HepG2 (cell line): ENCODE results near the gene GLRX5. TPM values are rescaled to one million over a fixed set of nuclear protein-coding genes. Genes with fewer than 3 reads are reported as not detected.

ENCODE experiments used
- ATAC-seq: fragments of 200-7000 bp; cut with Tn5 transposase; 3 replicates; pipeline ENCODE4 v1.9.1; 2020; ENCODE audit warnings: mild to moderate bottlenecking, moderate library complexity
- BruUV-seq: library from RNA; stranded (reverse); fragments of 400-500 nt; replicated peaks from 2 replicates; lab custom pipeline; 2021; lab: Mats Ljungman, UMichigan
- CTCF ChIA-PET: fragments of 300-600 bp; formaldehyde crosslinking; extraction: SDS; loops from one replicate; lab custom pipeline; 2021; ENCODE audit warnings: low total read pairs, inconsistent platforms, low intra/inter-chr PET ratio; lab: Yijun Ruan, JAX
- POLR2A ChIA-PET: fragments of 350-600 bp; sonication (Branson Sonifier 250); formaldehyde crosslinking; loops from one replicate; lab custom pipeline; 2020; ENCODE audit warnings: antibody characterized with exemption, inconsistent platforms; lab: Yijun Ruan, JAX
- DNase-seq: peaks from one replicate; pipeline ENCODE4 v3.0.0-alpha.2; 2015; ENCODE audit warnings: low spot score
- FAIRE-seq: peaks from 3 replicates; lab custom pipeline; 2011; peaks lifted over from hg19 to GRCh38; lab: Jason Lieb, UNC
- H2AFZ ChIP-seq: one replicate; pipeline ENCODE4 v1.6.1; 2011; ENCODE audit warnings: low read length, inconsistent platforms
- H3K27ac ChIP-seq: fragments of 300-600 bp; 3 replicates; pipeline ENCODE4 v1.8.0; 2011; ENCODE audit warnings: mixed run types, mild to moderate bottlenecking, mixed read lengths, low read length, inconsistent platforms; ENCODE audit not compliant: insufficient read depth; ENCODE audit errors: extremely low read length
- H3K27me3 ChIP-seq, 2 experiments: fragments of 200-600 bp in 1 of 2; 2 replicates in 1 of 2; 3 replicates in 1 of 2; pipeline versions ENCODE4 v1.6.0 to v1.8.0; 2011; ENCODE audit warnings: low read length in 2 of 2, mild to moderate bottlenecking in 2 of 2, moderate library complexity in 2 of 2, inconsistent platforms in 1 of 2; ENCODE audit not compliant: insufficient read depth in 2 of 2, control insufficient read depth in 1 of 2
- H3K36me3 ChIP-seq, 2 experiments: fragments of 200-600 bp in 1 of 2; replicated peaks in 1 of 2; 2 replicates in 1 of 2; 3 replicates in 1 of 2; pipeline versions ENCODE4 v1.5.1 to v1.8.0; 2011; ENCODE audit warnings: low read length in 2 of 2, inconsistent platforms in 1 of 2; ENCODE audit not compliant: insufficient read depth in 2 of 2, control insufficient read depth in 1 of 2
- H3K4me1 ChIP-seq: 2 replicates; pipeline ENCODE4 v1.5.1; 2012; ENCODE audit warnings: low read length, inconsistent platforms; ENCODE audit not compliant: insufficient read depth
- H3K4me2 ChIP-seq: 2 replicates; pipeline ENCODE4 v1.6.0; 2011; ENCODE audit warnings: low read depth, low read length, inconsistent platforms
- H3K4me3 ChIP-seq, 3 experiments: fragments of 200-600 bp in 1 of 3; sonication (generic), shearing (Covaris generic) in 1 of 3; replicated peaks in 1 of 3; 2 replicates each; pipeline ENCODE4 v1.5.1; 2011 to 2016; ENCODE audit warnings: low read length in 3 of 3, inconsistent platforms in 2 of 3, low read depth in 2 of 3, mild to moderate bottlenecking in 2 of 3, control low read depth in 1 of 3, mixed read lengths in 1 of 3; ENCODE audit not compliant: insufficient read depth in 1 of 3
- H3K79me2 ChIP-seq: one replicate; pipeline ENCODE4 v1.6.1; 2011; ENCODE audit warnings: low read length, inconsistent platforms; ENCODE audit not compliant: insufficient read depth
- H3K9ac ChIP-seq: 2 replicates; pipeline ENCODE4 v1.6.0; 2011; ENCODE audit warnings: mild to moderate bottlenecking, low read depth, low read length, inconsistent platforms; ENCODE audit not compliant: insufficient read depth
- H3K9me3 ChIP-seq: 2 replicates; pipeline ENCODE4 v1.5.1; 2012; ENCODE audit warnings: mild to moderate bottlenecking, low read length
- H4K20me1 ChIP-seq: 2 replicates; pipeline ENCODE4 v1.6.0; 2011; ENCODE audit warnings: inconsistent platforms, mild to moderate bottlenecking, low read length, moderate library complexity; ENCODE audit not compliant: insufficient read depth
- ARHGAP35 ChIP-seq: sonication (generic); formaldehyde crosslinking; IDR thresholded peaks from 2 replicates; pipeline ENCODE4 v1.9.0; 2022; ENCODE audit warnings: mild to moderate bottlenecking, inconsistent platforms, moderate library complexity, missing genetic modification reagents, borderline replicate concordance
- ARNT2 ChIP-seq: sonication (generic); formaldehyde crosslinking; IDR thresholded peaks from 2 replicates; pipeline ENCODE4 v1.8.0; 2022; ENCODE audit warnings: mild to moderate bottlenecking, low read depth, missing genetic modification reagents, moderate library complexity
- CENPT ChIP-seq: sonication (generic); formaldehyde crosslinking; IDR thresholded peaks from 2 replicates; pipeline ENCODE4 v1.8.0; 2022; ENCODE audit warnings: low read depth, mild to moderate bottlenecking, moderate library complexity, missing genetic modification reagents
- E2F2 ChIP-seq: sonication (generic); formaldehyde crosslinking; IDR thresholded peaks from 2 replicates; pipeline ENCODE4 v1.4.0; 2020; ENCODE audit warnings: missing genetic modification reagents, borderline replicate concordance
- ELK4 ChIP-seq: sonication (generic); formaldehyde crosslinking; IDR thresholded peaks from 2 replicates; pipeline ENCODE4 v1.9.0; 2021; ENCODE audit warnings: missing genetic modification reagents, borderline replicate concordance
- IKZF4 ChIP-seq: sonication (generic); formaldehyde crosslinking; IDR thresholded peaks from 2 replicates; pipeline ENCODE4 v1.5.1; 2020; ENCODE audit warnings: borderline replicate concordance, mild to moderate bottlenecking, low read depth, missing genetic modification reagents; ENCODE audit errors: not compliant biosample characterization
- MIER2 ChIP-seq: IDR thresholded peaks from 2 replicates; pipeline ENCODE4 v1.6.1; 2016; ENCODE audit warnings: missing biosample characterization, missing genetic modification reagents
- MIER3 ChIP-seq: IDR thresholded peaks from 2 replicates; pipeline ENCODE4 v1.6.1; 2016; ENCODE audit warnings: missing compliant biosample characterization, borderline replicate concordance
- SMYD3 ChIP-seq: sonication (generic); formaldehyde crosslinking; IDR thresholded peaks from 2 replicates; pipeline ENCODE4 v1.8.1; 2023; ENCODE audit warnings: mild to moderate bottlenecking, missing genetic modification reagents
- TBX3 ChIP-seq: fragments of 450-650 bp; IDR thresholded peaks from 2 replicates; pipeline ENCODE4 v1.6.1; 2017; ENCODE audit warnings: antibody characterized with exemption, mild to moderate bottlenecking, inconsistent platforms, borderline replicate concordance
- TEAD3 ChIP-seq: optimal IDR thresholded peaks from 2 replicates; pipeline ENCODE3; 2016; ENCODE audit warnings: borderline replicate concordance
- ZBTB37 ChIP-seq: sonication (generic); formaldehyde crosslinking; IDR thresholded peaks from 2 replicates; pipeline ENCODE4 v1.4.0; 2020; ENCODE audit warnings: mild to moderate bottlenecking, missing genetic modification reagents
- ZMAT3 ChIP-seq: sonication (generic); formaldehyde crosslinking; conservative IDR thresholded peaks from 2 replicates; pipeline ENCODE4 v1.7.0; 2021; ENCODE audit warnings: missing genetic modification reagents
- ZNF18 ChIP-seq: sonication (generic); formaldehyde crosslinking; IDR thresholded peaks from 2 replicates; pipeline ENCODE4 v1.8.0; 2022; ENCODE audit warnings: mild to moderate bottlenecking, missing genetic modification reagents; ENCODE audit not compliant: insufficient replicate concordance
- ZNF235 ChIP-seq: sonication (generic); formaldehyde crosslinking; IDR thresholded peaks from 2 replicates; pipeline ENCODE4 v1.8.1; 2023; ENCODE audit warnings: mild to moderate bottlenecking, missing genetic modification reagents, borderline replicate concordance
- ZNF253 ChIP-seq: sonication (generic); formaldehyde crosslinking; IDR thresholded peaks from 2 replicates; pipeline ENCODE4 v1.8.0; 2022; ENCODE audit warnings: mild to moderate bottlenecking, missing genetic modification reagents, borderline replicate concordance
- ZNF598 ChIP-seq: sonication (generic); formaldehyde crosslinking; IDR thresholded peaks from 2 replicates; pipeline ENCODE4 v1.5.1; 2020; ENCODE audit warnings: mild to moderate bottlenecking, missing genetic modification reagents, borderline replicate concordance
- WGBS: methylation state at CpG from one replicate; pipeline ENCODE4 v1.1.6; 2017; ENCODE audit warnings: low lambda C conversion rate; 5-methylcytosine and 5-hydroxymethylcytosine counted together
- in situ Hi-C: cut with HindIII; loops from 2 replicates; pipeline ENCODE4 v1.10.0; 2017; ENCODE audit warnings: low pct_unique_long_range_greater_than_20kb; ENCODE audit not compliant: extremely low pct_ligation_motif_present
- intact Hi-C: fragments of 100-400 bp; cut with micrococcal nuclease; formaldehyde crosslinking; loops from one replicate; pipeline ENCODE4 v1.10.0; 2022; ENCODE audit not compliant: unreplicated experiment
- polyA plus RNA-seq, 8 experiments: library from polyadenylated mRNA; depleted of rRNA in 3 of 8; stranded (reverse) in 7 of 8; unstranded in 1 of 8; fragments of >200 nt; fragmentation: Illumina TruSeq in 4 of 8; extraction: Trizol in 4 of 8; gene quantifications; 2 replicates each; pipeline versions ENCODE4 v1.2.1 to v1.2.3, GENCODE V29; 2011 to 2016; ENCODE audit warnings: low read depth in 4 of 8, missing spikeins in 1 of 8, mixed read lengths in 1 of 8; ENCODE audit not compliant: insufficient read depth in 1 of 8
- total RNA-seq, 5 experiments: library from RNA; depleted of rRNA; stranded (reverse); fragments of >200 nt; fragmentation: Illumina TruSeq; extraction: Trizol; gene quantifications; 2 replicates each; pipeline ENCODE4 v1.2.3, GENCODE V29; 2016; ENCODE audit warnings: low read depth in 1 of 5

The GLRX5 gene
- total and polyA plus RNA-seq, 2 of the 13 experiments (the other 11 are each of a cell fraction or from before 2014, with no cell fraction given), result 122 to 146 TPM

GRCh38 chr14:95535226-95536021, 574 bp downstream of the GLRX5 start:
- FAIRE-seq, result no peak
- peaks cover 47% of the 10 kb centered on the region for H3K4me1 ChIP-seq
- no peaks in the 10 kb centered on the region for H3K9me3 ChIP-seq
- 1% methylated on average over 23 of the region's 52 CpGs for WGBS
- H3K27ac ChIP-seq, result peak overlapping the region; percentile 78
- ATAC-seq, result no peak
- H3K9ac ChIP-seq, result peak overlapping the region; percentile 89
- BruUV-seq, result no TSS peak
- POLR2A ChIA-PET, result interaction anchor here (1.0 to 7.5 kb wide), 8 partner anchors 10 to 93 kb away, joined by 3 to 183 read pairs (median 27); partner anchors contain the start of gene SYNE3
- peak overlapping the region; percentile 72 to 96 (median 87) for H3K4me3 ChIP-seq
- peaks cover 0 to 5% of the 10 kb centered on the region in 2 experiments; a peak in 2 of 5 replicates for H3K36me3 ChIP-seq
- H3K79me2 ChIP-seq, result peaks cover 89% of the 10 kb centered on the region
- H4K20me1 ChIP-seq, result peaks cover 21% of the 10 kb centered on the region
- in situ Hi-C loops (no loop called here), intact Hi-C loops (no loop called here)
- peaks cover 0 to 2% of the 10 kb centered on the region in 2 experiments; a peak in 1 of 5 replicates for H3K27me3 ChIP-seq
- no peak overlapping the region for H2AFZ ChIP-seq
- H3K4me2 ChIP-seq, result peak overlapping the region; percentile 91
- CTCF ChIA-PET, result no interaction called here
- no peak for DNase-seq
- 0 out of 2 replicates have a peak, but pooled peaks have one; percentile 20 for TF ChIP-seq ARHGAP35
- no peak for TF ChIP-seq CENPT (CRISPR knock-in tag)
- TF ChIP-seq ZMAT3, result no peak
- TF ChIP-seq MIER2, result no peak
- no peak for TF ChIP-seq MIER3 (CRISPR knock-in tag)
- no peak for TF ChIP-seq ZNF253
- no peak for TF ChIP-seq TEAD3 (CRISPR knock-in tag)
- no peak for TF ChIP-seq SMYD3
- TF ChIP-seq IKZF4 (CRISPR knock-in tag), result no peak
- no peak for TF ChIP-seq TBX3
- TF ChIP-seq ZBTB37 (CRISPR knock-in tag), result no peak
- no peak for TF ChIP-seq ZNF598
- no peak for TF ChIP-seq ARNT2 (CRISPR knock-in tag)
- no peak for TF ChIP-seq ELK4 (CRISPR knock-in tag)
- TF ChIP-seq ZNF18 (CRISPR knock-in tag), result no peak
- 0 out of 2 replicates have a peak, but pooled peaks have one; percentile 31 for TF ChIP-seq E2F2 (CRISPR knock-in tag)
- TF ChIP-seq ZNF235 (CRISPR knock-in tag), result peak; percentile 60; the same call in 1 of the 2 replicates
